C1 segment of cervical spinal cord (tissue), 14 donors: ENCODE results near the gene CD151.

Experiments used
- DNase-seq, 14 donors: peaks; one replicate each; lab custom pipeline; 2025; lab: John Stamatoyannopoulos, UW

CD151 gene

GRCh38 chr11:855796-856195, 23.0 kb downstream of the CD151 start:
- DNase-seq: peak in 1 of 14 donors; percentile 58

GRCh38 chr11:856397-856796, 23.6 kb downstream of the CD151 start:
- DNase-seq: no peak

- no peak for DNase-seq
Observed at GRCh38 chr11:858053-858761, 25.5 kb downstream of the CD151 start.

- no peak for DNase-seq
Observed at GRCh38 chr11:858762-859339, 26.1 kb downstream of the CD151 start.

GRCh38 chr11:859394-860131, 26.8 kb downstream of the CD151 start:
- DNase-seq: peak in 10 of 14 donors; percentile 44 to 88 (median 58)

- no peak for DNase-seq
Observed at GRCh38 chr11:860234-861104, 27.7 kb downstream of the CD151 start.

GRCh38 chr11:861105-861479, 28.3 kb downstream of the CD151 start:
- DNase-seq: no peak

GRCh38 chr11:862081-862661, 29.4 kb downstream of the CD151 start:
- no peak for DNase-seq

- DNase-seq: no peak
Observed at GRCh38 chr11:862696-863022, 29.9 kb downstream of the CD151 start.

GRCh38 chr11:863023-863909, 30.5 kb downstream of the CD151 start:
- no peak for DNase-seq

- no peak for DNase-seq
Observed at GRCh38 chr11:863910-864827, 31.4 kb downstream of the CD151 start.

GRCh38 chr11:864898-865297, 32.1 kb downstream of the CD151 start:
- no peak for DNase-seq

- DNase-seq: no peak
Observed at GRCh38 chr11:865462-866430, 33.0 kb downstream of the CD151 start.

- DNase-seq: no peak
Observed at GRCh38 chr11:866481-866880, 33.7 kb downstream of the CD151 start.

GRCh38 chr11:867856-868358, 35.2 kb downstream of the CD151 start:
- no peak for DNase-seq

GRCh38 chr11:868394-868793, 35.6 kb downstream of the CD151 start:
- no peak for DNase-seq

- no peak for DNase-seq
Observed at GRCh38 chr11:868802-869201, 36.0 kb downstream of the CD151 start.
